ENCODE data around the gene LBX1. TPM values are rescaled to one million over a fixed set of nuclear protein-coding genes. Genes with fewer than 3 reads are reported as not detected.

Gene LBX1
- total and polyA plus RNA-seq, 2 donors (not counting 1 experiment from before 2014, with no cell fraction given) = not detected

- Histone ChIP-seq H3K27me3 (replicated peaks in 1 of 4; ENCODE audit: control extremely low read depth in 1 of 4, control insufficient read depth in 3 of 4, insufficient read depth in 4 of 4, low read length in 3 of 4) (peaks cover 0 to 20% (median 5%) of the 10 kb centered on the region in 4 experiments), H2AFZ (ENCODE audit: insufficient read depth, low read depth, low read length, poor library complexity, severe bottlenecking) (no peak overlapping the region), H3K36me3 (replicated peaks in 1 of 2; ENCODE audit: control extremely low read depth in 1 of 2, control insufficient read depth in 1 of 2, extremely low read depth in 1 of 2, insufficient read depth in 2 of 2, low read length in 1 of 2) (no peaks in the 10 kb centered on the region), H3K4me1 (ENCODE audit: control insufficient read depth in 2 of 2, insufficient read depth in 2 of 2, low read length in 2 of 2) (no peaks in the 10 kb centered on the region), H4K20me1 (ENCODE audit: control insufficient read depth, insufficient read depth, low read length, poor library complexity, severe bottlenecking) (no peaks in the 10 kb centered on the region), H3K79me2 (ENCODE audit: control insufficient read depth, insufficient read depth, low read length) (no peaks in the 10 kb centered on the region), H3K9ac (ENCODE audit: low read length) (no peak overlapping the region), H3K4me2 (replicated peaks; ENCODE audit: low read depth, low read length, poor library complexity, severe bottlenecking) (no peak overlapping the region), H3K27ac (ENCODE audit: low read length in 2 of 2) (no peak overlapping the region), H3K9me3 (ENCODE audit: control extremely low read depth in 1 of 3, control insufficient read depth in 2 of 3, insufficient read depth in 1 of 3, low read length in 2 of 3) (peaks cover 0 to 17% (median 6%) of the 10 kb centered on the region in 3 donors), H3K4me3 (ENCODE audit: control extremely low read depth in 1 of 5, extremely low read depth in 1 of 5, insufficient read depth in 1 of 5, low read depth in 2 of 5, low read length in 4 of 5) (no peak overlapping the region)
- TF ChIP-seq EZH2 (IDR thresholded peaks at IDR 0.05; ENCODE audit: borderline replicate concordance, insufficient read depth, low read depth, low read length, poor library complexity, severe bottlenecking) = no peak
- TF ChIP-seq, protein P1, sequence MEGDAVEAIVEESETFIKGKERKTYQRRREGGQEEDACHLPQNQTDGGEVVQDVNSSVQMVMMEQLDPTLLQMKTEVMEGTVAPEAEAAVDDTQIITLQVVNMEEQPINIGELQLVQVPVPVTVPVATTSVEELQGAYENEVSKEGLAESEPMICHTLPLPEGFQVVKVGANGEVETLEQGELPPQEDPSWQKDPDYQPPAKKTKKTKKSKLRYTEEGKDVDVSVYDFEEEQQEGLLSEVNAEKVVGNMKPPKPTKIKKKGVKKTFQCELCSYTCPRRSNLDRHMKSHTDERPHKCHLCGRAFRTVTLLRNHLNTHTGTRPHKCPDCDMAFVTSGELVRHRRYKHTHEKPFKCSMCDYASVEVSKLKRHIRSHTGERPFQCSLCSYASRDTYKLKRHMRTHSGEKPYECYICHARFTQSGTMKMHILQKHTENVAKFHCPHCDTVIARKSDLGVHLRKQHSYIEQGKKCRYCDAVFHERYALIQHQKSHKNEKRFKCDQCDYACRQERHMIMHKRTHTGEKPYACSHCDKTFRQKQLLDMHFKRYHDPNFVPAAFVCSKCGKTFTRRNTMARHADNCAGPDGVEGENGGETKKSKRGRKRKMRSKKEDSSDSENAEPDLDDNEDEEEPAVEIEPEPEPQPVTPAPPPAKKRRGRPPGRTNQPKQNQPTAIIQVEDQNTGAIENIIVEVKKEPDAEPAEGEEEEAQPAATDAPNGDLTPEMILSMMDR (IDR thresholded peaks at IDR 0.05) = no peak
- peaks cover 4% of the 10 kb centered on the region for H3K9me3 Mint-ChIP-seq (ENCODE audit: insufficient read depth)
- H3K4me1 Mint-ChIP-seq = no peaks in the 10 kb centered on the region
- no peak for ATAC-seq (ENCODE audit: low read depth)
- H3K4me3 Mint-ChIP-seq = no peak overlapping the region
- intact Hi-C loops (cut with micrococcal nuclease) = no loop called here
- H3K27me3 Mint-ChIP-seq = peaks cover 33% of the 10 kb centered on the region
- ChIA-PET POLR2A (no interaction called here), CTCF (no interaction called here)
- WGBS (ENCODE audit: insufficient coverage) = no CpG with 5 or more reads among the region's 3 CpGs
- DNase-seq = no peak
- no peak overlapping the region for H3K27ac Mint-ChIP-seq
Observed at GRCh38 chr10:101261702-101262101, 32.4 kb upstream of the LBX1 start.

GRCh38 chr10:101260764-101261481 is 31.7 kb upstream of the LBX1 start:
- Mint-ChIP-seq H3K4me3 (no peak overlapping the region), H3K27ac (no peak overlapping the region), H3K27me3 (peaks cover 40% of the 10 kb centered on the region), H3K9me3 (ENCODE audit: insufficient read depth) (peaks cover 4% of the 10 kb centered on the region), H3K4me1 (no peaks in the 10 kb centered on the region)
- intact Hi-C loops (cut with micrococcal nuclease) = no loop called here
- no peak for TF ChIP-seq EZH2 (IDR thresholded peaks at IDR 0.05; ENCODE audit: borderline replicate concordance, insufficient read depth, low read depth, low read length, poor library complexity, severe bottlenecking)
- TF ChIP-seq, protein P1 (IDR thresholded peaks at IDR 0.05) = no peak
- CTCF ChIA-PET = interaction anchor here (0.6 kb wide), 1 partner anchor 47 kb away, joined by 3 read pairs; no protein-coding TSS in a partner anchor
- H3K27ac ChIP-seq (ENCODE audit: low read length in 2 of 2) = no peak overlapping the region
- H3K4me2 ChIP-seq (replicated peaks; ENCODE audit: low read depth, low read length, poor library complexity, severe bottlenecking) = no peak overlapping the region
- H2AFZ ChIP-seq (ENCODE audit: insufficient read depth, low read depth, low read length, poor library complexity, severe bottlenecking) = no peak overlapping the region
- H3K79me2 ChIP-seq (ENCODE audit: control insufficient read depth, insufficient read depth, low read length) = no peaks in the 10 kb centered on the region
- peaks cover 0 to 20% (median 5%) of the 10 kb centered on the region in 4 experiments for H3K27me3 ChIP-seq (replicated peaks in 1 of 4; ENCODE audit: control extremely low read depth in 1 of 4, control insufficient read depth in 3 of 4, insufficient read depth in 4 of 4, low read length in 3 of 4)
- no peaks in the 10 kb centered on the region for H4K20me1 ChIP-seq (ENCODE audit: control insufficient read depth, insufficient read depth, low read length, poor library complexity, severe bottlenecking)
- peaks cover 0 to 17% (median 6%) of the 10 kb centered on the region in 3 donors for H3K9me3 ChIP-seq (ENCODE audit: control extremely low read depth in 1 of 3, control insufficient read depth in 2 of 3, insufficient read depth in 1 of 3, low read length in 2 of 3)
- H3K9ac ChIP-seq (ENCODE audit: low read length) = no peak overlapping the region
- POLR2A ChIA-PET = no interaction called here
- no peak overlapping the region for H3K4me3 ChIP-seq (ENCODE audit: control extremely low read depth in 1 of 5, extremely low read depth in 1 of 5, insufficient read depth in 1 of 5, low read depth in 2 of 5, low read length in 4 of 5)
- WGBS (ENCODE audit: insufficient coverage) = 21% methylated on average over 18 of the region's 21 CpGs
- no peak for ATAC-seq (ENCODE audit: low read depth)
- no peaks in the 10 kb centered on the region for H3K4me1 ChIP-seq (ENCODE audit: control insufficient read depth in 2 of 2, insufficient read depth in 2 of 2, low read length in 2 of 2)
- H3K36me3 ChIP-seq (replicated peaks in 1 of 2; ENCODE audit: control extremely low read depth in 1 of 2, control insufficient read depth in 1 of 2, extremely low read depth in 1 of 2, insufficient read depth in 2 of 2, low read length in 1 of 2) = no peaks in the 10 kb centered on the region
- DNase-seq = no peak
